HCT116 (cell line): Measurements from ENCODE around the gene CCL28. TPM values are rescaled to one million over a fixed set of nuclear protein-coding genes. Genes with fewer than 3 reads are reported as not detected.

ENCODE experiments used
- ATAC-seq: fragments of 200-7000 bp; cut with Tn5 transposase; 2 replicates; pipeline ENCODE4 v1.9.1; 2020; ENCODE audit warnings: mild to moderate bottlenecking, moderate library complexity
- BruUV-seq: library from RNA; stranded (reverse); fragments of 400-500 nt; replicated peaks from 2 replicates; lab custom pipeline; 2021; lab: Mats Ljungman, UMichigan
- CTCF ChIA-PET: fragments of 300-600 bp; sonication (Branson Sonifier 250); formaldehyde crosslinking; loops from one replicate; lab custom pipeline; 2021; ENCODE audit warnings: antibody characterized with exemption; lab: Charles Lee
- POLR2A ChIA-PET: fragments of 300-600, 350-600 bp; sonication (Branson Sonifier 250); formaldehyde crosslinking; loops from one replicate; lab custom pipeline; 2021; ENCODE audit warnings: antibody characterized with exemption; lab: Charles Lee
- RAD21 ChIA-PET, 2 experiments: fragments of 300-600 bp; sonication (Branson Sonifier 250); formaldehyde crosslinking; loops; one replicate each; lab custom pipeline; 2023; ENCODE audit warnings: low total read pairs in 2 of 2; ENCODE audit not compliant: uncharacterized antibody in 2 of 2, unreplicated experiment in 2 of 2, low non-redundant PET in 1 of 2; lab: Charles Lee
- DNase-seq: peaks from one replicate; pipeline ENCODE4 v3.0.0-alpha.2; 2010; ENCODE audit warnings: low read depth, low spot score
- H2AFZ ChIP-seq: fragments of 200-600 bp; shearing (Covaris generic), sonication (generic); 2 replicates; pipeline ENCODE4 v1.6.1; 2017; ENCODE audit warnings: low read depth, mixed run types, mixed read lengths, antibody characterized with exemption, low read length; ENCODE audit not compliant: poor library complexity, severe bottlenecking
- H3K27ac ChIP-seq: 2 replicates; pipeline ENCODE4 v1.5.1; 2012; ENCODE audit warnings: low read depth, low read length
- H3K27me3 ChIP-seq: fragments of 200-600 bp; sonication (generic); 2 replicates; pipeline ENCODE4 v1.6.1; 2016; ENCODE audit warnings: mixed run types, low read length, mixed read lengths; ENCODE audit not compliant: insufficient read depth
- H3K36me3 ChIP-seq, 2 experiments: fragments of 200-500 bp in 1 of 2; fragments of 200-600 bp in 1 of 2; sonication (Bioruptor generic) in 1 of 2; sonication (generic) in 1 of 2; 2 replicates each; pipeline versions ENCODE4 v1.5.1 to v1.6.1; 2014 to 2016; ENCODE audit warnings: low read length in 2 of 2, inconsistent platforms in 1 of 2, mixed read lengths in 1 of 2, mixed run types in 1 of 2; ENCODE audit not compliant: insufficient read depth in 2 of 2, control insufficient read depth in 1 of 2
- H3K4me1 ChIP-seq, 2 experiments: fragments of 200-600 bp in 1 of 2; sonication (generic) in 1 of 2; 2 replicates each; pipeline versions ENCODE4 v1.5.1 to v1.6.1; 2012 to 2017; ENCODE audit warnings: low read length in 2 of 2, inconsistent platforms in 1 of 2, mild to moderate bottlenecking in 1 of 2, mixed read lengths in 1 of 2, mixed run types in 1 of 2, moderate library complexity in 1 of 2; ENCODE audit not compliant: insufficient read depth in 2 of 2, control insufficient read depth in 1 of 2
- H3K4me2 ChIP-seq: fragments of 200-600 bp; sonication (generic); 2 replicates; pipeline ENCODE4 v1.6.1; 2017; ENCODE audit warnings: mixed run types, low read length, mixed read lengths
- H3K4me3 ChIP-seq, 2 experiments: fragments of 200-600 bp in 1 of 2; sonication (generic) in 1 of 2; replicated peaks in 1 of 2; 2 replicates each; pipeline ENCODE4 v1.5.1; 2011 to 2016; ENCODE audit warnings: low read length in 2 of 2, control low read depth in 1 of 2, low read depth in 1 of 2, mild to moderate bottlenecking in 1 of 2, mixed read lengths in 1 of 2, mixed run types in 1 of 2
- H3K79me2 ChIP-seq: fragments of 200-600 bp; sonication (generic); 2 replicates; pipeline ENCODE4 v1.6.1; 2017; ENCODE audit warnings: mild to moderate bottlenecking, mixed run types, low read length, moderate library complexity, mixed read lengths; ENCODE audit not compliant: insufficient read depth
- H3K9ac ChIP-seq: fragments of 200-600 bp; sonication (generic); 2 replicates; pipeline ENCODE4 v1.6.1; 2016; ENCODE audit warnings: low read length, mixed read lengths
- H3K9me2 ChIP-seq: fragments of 200-600 bp; sonication (generic), shearing (Covaris generic); 2 replicates; pipeline ENCODE4 v1.6.1; 2017; ENCODE audit warnings: mixed run types, mild to moderate bottlenecking, moderate library complexity; ENCODE audit not compliant: insufficient read depth
- H3K9me3 ChIP-seq, 2 experiments: fragments of 200-500 bp in 1 of 2; fragments of 200-600 bp in 1 of 2; sonication (Bioruptor generic) in 1 of 2; sonication (generic) in 1 of 2; 2 replicates each; pipeline ENCODE4 v1.6.1; 2014 to 2017; ENCODE audit warnings: low read length in 2 of 2, mixed read lengths in 2 of 2, inconsistent platforms in 1 of 2, low read depth in 1 of 2, mild to moderate bottlenecking in 1 of 2, mixed run types in 1 of 2, moderate library complexity in 1 of 2; ENCODE audit not compliant: control insufficient read depth in 1 of 2, insufficient read depth in 1 of 2
- H4K20me1 ChIP-seq: fragments of 200-600 bp; sonication (generic), shearing (Covaris generic); 2 replicates; pipeline ENCODE4 v1.6.1; 2017; ENCODE audit warnings: mixed run types, mild to moderate bottlenecking, moderate library complexity; ENCODE audit not compliant: insufficient read depth
- ATF3 ChIP-seq: IDR thresholded peaks from 2 replicates; pipeline ENCODE4 v1.6.1; 2012
- CBX3 ChIP-seq: IDR thresholded peaks from 2 replicates; pipeline ENCODE4 v1.6.1; 2012; ENCODE audit warnings: low read depth
- CEBPB ChIP-seq: IDR thresholded peaks from 2 replicates; pipeline ENCODE4 v1.6.1; 2012; ENCODE audit warnings: low read depth
- CTCF ChIP-seq, 3 experiments: fragments of 200-600 bp in 1 of 3; sonication (generic) in 1 of 3; IDR thresholded peaks in 2 of 3; conservative IDR thresholded peaks in 1 of 3; 2 replicates each; pipeline ENCODE4 v1.5.1; 2012 to 2017; ENCODE audit warnings: low read depth in 2 of 3, low read length in 2 of 3, antibody characterized with exemption in 1 of 3, borderline replicate concordance in 1 of 3, control low read depth in 1 of 3, mild to moderate bottlenecking in 1 of 3, mixed read lengths in 1 of 3, mixed run types in 1 of 3, moderate library complexity in 1 of 3; ENCODE audit not compliant: insufficient read depth in 1 of 3
- EGR1 ChIP-seq: IDR thresholded peaks from 2 replicates; pipeline ENCODE4 v1.6.1; 2012; ENCODE audit warnings: low read depth
- JUND ChIP-seq: IDR thresholded peaks from 2 replicates; pipeline ENCODE4 v1.6.1; 2012
- POLR2A ChIP-seq: IDR thresholded peaks from 2 replicates; pipeline ENCODE4 v1.7.0; 2011; ENCODE audit warnings: borderline replicate concordance; ENCODE audit not compliant: insufficient read depth, insufficient read length; ENCODE audit errors: extremely low read depth
- POLR2AphosphoS5 ChIP-seq: IDR thresholded peaks from 2 replicates; pipeline ENCODE4 v1.6.1; 2011; ENCODE audit warnings: mild to moderate bottlenecking, low read depth, low read length, moderate library complexity
- RAD21 ChIP-seq: IDR thresholded peaks from 2 replicates; pipeline ENCODE4 v1.6.1; 2012; ENCODE audit warnings: low read depth, mild to moderate bottlenecking
- SIN3A ChIP-seq: IDR thresholded peaks from 2 replicates; pipeline ENCODE4 v1.6.1; 2012; ENCODE audit warnings: low read depth
- SP1 ChIP-seq: IDR thresholded peaks from 2 replicates; pipeline ENCODE4 v1.6.1; 2012; ENCODE audit warnings: low read depth
- ZBTB33 ChIP-seq: IDR thresholded peaks from 2 replicates; pipeline ENCODE4 v1.6.1; 2011; ENCODE audit warnings: mild to moderate bottlenecking, low read length, moderate library complexity; ENCODE audit not compliant: insufficient replicate concordance; ENCODE audit errors: extremely low read depth
- ZFX ChIP-seq: fragments of 450-650 bp; IDR thresholded peaks from 2 replicates; pipeline ENCODE4 v1.6.1; 2017
- intact Hi-C: fragments of 100-400 bp; cut with micrococcal nuclease; formaldehyde crosslinking; loops from 2 replicates; pipeline ENCODE4 v1.10.0; 2022
- total RNA-seq: library from RNA; stranded (reverse); gene quantifications from one replicate; pipeline ENCODE4 v1.2.1, GENCODE V29; 2021; ENCODE audit not compliant: unreplicated experiment
- TF ChIP-seq, protein P1 (sequence below): IDR thresholded peaks from 2 replicates; pipeline ENCODE4 v1.6.1; 2012; ENCODE audit warnings: low read depth

CCL28 gene
- total RNA-seq, 1 experiment from 2014 or later = 0.25 TPM

DNA sequence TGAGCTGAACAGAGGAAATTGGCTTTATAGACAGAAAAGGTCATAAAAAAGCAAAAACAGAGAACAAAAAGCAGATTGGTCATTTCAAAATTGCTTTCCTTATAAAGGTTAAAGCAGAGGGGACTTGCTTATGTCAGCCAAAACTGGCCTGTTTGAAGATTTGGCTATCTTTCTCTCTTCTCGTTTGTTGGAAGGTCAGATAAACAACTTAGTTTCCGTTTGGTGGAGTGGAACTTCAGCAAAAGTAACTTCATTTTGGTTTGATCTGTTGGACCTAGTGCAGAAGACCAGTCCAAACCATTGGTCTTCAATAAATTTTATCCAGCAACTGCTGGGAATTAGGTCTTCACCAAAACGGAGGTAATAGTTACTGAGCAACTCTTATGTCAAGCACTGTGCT lies 53.9 kb downstream of the CCL28 start:
- no peaks in the 10 kb centered on the region for H4K20me1 ChIP-seq
- H3K27me3 ChIP-seq = no peaks in the 10 kb centered on the region
- no peak for ATAC-seq
- ChIA-PET RAD21 (no interaction called here), POLR2A (no interaction called here), CTCF (no interaction called here)
- H3K4me1 ChIP-seq = no peaks in the 10 kb centered on the region
- no TSS peak for BruUV-seq
- no peak overlapping the region for H3K27ac ChIP-seq
- no peak overlapping the region for H3K4me3 ChIP-seq
- no peak overlapping the region for H3K9ac ChIP-seq
- DNase-seq = no peak
- no peaks in the 10 kb centered on the region for H3K9me2 ChIP-seq
- no peaks in the 10 kb centered on the region for H3K79me2 ChIP-seq
- intact Hi-C loops = no loop called here
- H3K36me3 ChIP-seq = no peaks in the 10 kb centered on the region
- H3K4me2 ChIP-seq = no peak overlapping the region
- no peak overlapping the region for H2AFZ ChIP-seq
- H3K9me3 ChIP-seq = peaks cover 0 to 11% of the 10 kb centered on the region in 2 experiments; a peak in 1 of 4 replicates
- TF ChIP-seq SP1 = no peak

- DNase-seq (no peak), ATAC-seq (no peak)
- Histone ChIP-seq H3K27me3 (no peaks in the 10 kb centered on the region), H3K79me2 (no peaks in the 10 kb centered on the region), H2AFZ (no peak overlapping the region), H3K4me1 (no peaks in the 10 kb centered on the region), H3K27ac (no peak overlapping the region), H3K9me3 (peaks cover 0 to 11% of the 10 kb centered on the region in 2 experiments; a peak in 1 of 4 replicates), H4K20me1 (no peaks in the 10 kb centered on the region), H3K4me2 (no peak overlapping the region), H3K9ac (no peak overlapping the region), H3K9me2 (no peaks in the 10 kb centered on the region), H3K36me3 (no peaks in the 10 kb centered on the region), H3K4me3 (no peak overlapping the region)
- ChIA-PET RAD21 (no interaction called here), CTCF (no interaction called here), POLR2A (no interaction called here)
- intact Hi-C loops = no loop called here
- no TSS peak for BruUV-seq
- TF ChIP-seq EGR1 (no peak), POLR2AphosphoS5 (no peak), CBX3 (no peak), JUND (no peak), RAD21 (no peak), ZFX (no peak), SP1 (no peak), ATF3 (no peak), SIN3A (no peak), CTCF (IDR thresholded peaks at IDR 0.05 in 2 of 3, conservative IDR thresholded peaks at IDR 0.05 in 1 of 3; ENCODE audit: borderline replicate concordance in 1 of 3, insufficient read depth in 1 of 3, low read depth in 2 of 3, low read length in 2 of 3) (no peak), POLR2A (no peak), ZBTB33 (no peak), CEBPB (no peak)
- TF ChIP-seq, protein P1, sequence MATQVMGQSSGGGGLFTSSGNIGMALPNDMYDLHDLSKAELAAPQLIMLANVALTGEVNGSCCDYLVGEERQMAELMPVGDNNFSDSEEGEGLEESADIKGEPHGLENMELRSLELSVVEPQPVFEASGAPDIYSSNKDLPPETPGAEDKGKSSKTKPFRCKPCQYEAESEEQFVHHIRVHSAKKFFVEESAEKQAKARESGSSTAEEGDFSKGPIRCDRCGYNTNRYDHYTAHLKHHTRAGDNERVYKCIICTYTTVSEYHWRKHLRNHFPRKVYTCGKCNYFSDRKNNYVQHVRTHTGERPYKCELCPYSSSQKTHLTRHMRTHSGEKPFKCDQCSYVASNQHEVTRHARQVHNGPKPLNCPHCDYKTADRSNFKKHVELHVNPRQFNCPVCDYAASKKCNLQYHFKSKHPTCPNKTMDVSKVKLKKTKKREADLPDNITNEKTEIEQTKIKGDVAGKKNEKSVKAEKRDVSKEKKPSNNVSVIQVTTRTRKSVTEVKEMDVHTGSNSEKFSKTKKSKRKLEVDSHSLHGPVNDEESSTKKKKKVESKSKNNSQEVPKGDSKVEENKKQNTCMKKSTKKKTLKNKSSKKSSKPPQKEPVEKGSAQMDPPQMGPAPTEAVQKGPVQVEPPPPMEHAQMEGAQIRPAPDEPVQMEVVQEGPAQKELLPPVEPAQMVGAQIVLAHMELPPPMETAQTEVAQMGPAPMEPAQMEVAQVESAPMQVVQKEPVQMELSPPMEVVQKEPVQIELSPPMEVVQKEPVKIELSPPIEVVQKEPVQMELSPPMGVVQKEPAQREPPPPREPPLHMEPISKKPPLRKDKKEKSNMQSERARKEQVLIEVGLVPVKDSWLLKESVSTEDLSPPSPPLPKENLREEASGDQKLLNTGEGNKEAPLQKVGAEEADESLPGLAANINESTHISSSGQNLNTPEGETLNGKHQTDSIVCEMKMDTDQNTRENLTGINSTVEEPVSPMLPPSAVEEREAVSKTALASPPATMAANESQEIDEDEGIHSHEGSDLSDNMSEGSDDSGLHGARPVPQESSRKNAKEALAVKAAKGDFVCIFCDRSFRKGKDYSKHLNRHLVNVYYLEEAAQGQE = no peak
Observed at GRCh38 chr5:43357878-43358281, 54.3 kb downstream of the CCL28 start.
